H1 (cell line): ENCODE results near the gene TBC1D24. TPM values are rescaled to one million over a fixed set of nuclear protein-coding genes. Genes with fewer than 3 reads are reported as not detected.

ENCODE experiments used
- EGR1 ChIP-seq: IDR thresholded peaks from 2 replicates; pipeline ENCODE4 v1.6.1; 2011; ENCODE audit warnings: low read depth, low read length, borderline replicate concordance
- EP300 ChIP-seq, 2 experiments: IDR thresholded peaks; 1 replicate in 1 of 2; 2 replicates in 1 of 2; pipeline ENCODE4 v1.6.1; 2011 to 2012; ENCODE audit warnings: low read depth in 2 of 2, low read length in 2 of 2, mild to moderate bottlenecking in 2 of 2, borderline replicate concordance in 1 of 2, inconsistent platforms in 1 of 2, moderate library complexity in 1 of 2
- GTF2F1 ChIP-seq: IDR thresholded peaks from 2 replicates; pipeline ENCODE4 v1.6.1; 2012; ENCODE audit warnings: low read depth, low read length, improper control_type of control experiment, borderline replicate concordance
- HDAC2 ChIP-seq, 2 experiments: fragments of 300-600 bp in 1 of 2; sonication (generic) in 1 of 2; IDR thresholded peaks; 2 replicates each; pipeline ENCODE4 v1.6.1; 2011 to 2012; ENCODE audit warnings: low read depth in 2 of 2, low read length in 2 of 2, mild to moderate bottlenecking in 2 of 2, moderate library complexity in 2 of 2, borderline replicate concordance in 1 of 2, inconsistent platforms in 1 of 2
- RNF2 ChIP-seq: fragments of 200-900, 300-1000 bp; sonication (generic); IDR thresholded peaks from 2 replicates; pipeline ENCODE4 v1.7.1; 2016; ENCODE audit warnings: borderline replicate concordance, low read depth, mild to moderate bottlenecking, antibody characterized with exemption, low read length; ENCODE audit not compliant: poor library complexity, severe bottlenecking; ENCODE audit errors: missing control alignments
- RXRA ChIP-seq: IDR thresholded peaks from 2 replicates; pipeline ENCODE4 v1.6.1; 2011; ENCODE audit warnings: low read depth, mild to moderate bottlenecking, low read length, moderate library complexity; ENCODE audit not compliant: insufficient read depth
- ZNF274 ChIP-seq: IDR thresholded peaks from 2 replicates; pipeline ENCODE4 v1.7.0; 2012; ENCODE audit warnings: low read length, borderline replicate concordance; ENCODE audit errors: extremely low read depth
- polyA plus RNA-seq, 7 experiments: library from polyadenylated mRNA; depleted of rRNA in 3 of 7; stranded (reverse) in 5 of 7; unstranded in 2 of 7; fragments of >200 nt in 5 of 7; fragments of 200-250 nt in 2 of 7; gene quantifications; 1 replicate in 5 of 7; 2 replicates in 1 of 7; 4 replicates in 1 of 7; pipeline versions ENCODE4 v1.2.1 to v1.2.3, GENCODE V29; 2011 to 2013; ENCODE audit warnings: missing spikeins in 2 of 7, mixed read lengths in 2 of 7
- total RNA-seq: library from RNA; stranded (reverse); fragmentation: NEBNext Ultra II Directional; extraction: Animal tissue kit (Norgen Biotek cat#: 25700); gene quantifications from 2 replicates; pipeline ENCODE4 v1.2.1, GENCODE V29; 2021
- TF ChIP-seq, protein P1 (sequence below): fragments of 300-600 bp; sonication (generic); IDR thresholded peaks from 2 replicates; pipeline ENCODE4 v1.7.1; 2012; ENCODE audit warnings: low read length, moderate library complexity, mild to moderate bottlenecking, inconsistent platforms; ENCODE audit not compliant: insufficient replicate concordance

The TBC1D24 gene
- total and polyA plus RNA-seq, 2 of the 8 experiments (the other 6 are each of a cell fraction or from before 2014, with no cell fraction given): 8.7 to 21.5 TPM

DNA sequence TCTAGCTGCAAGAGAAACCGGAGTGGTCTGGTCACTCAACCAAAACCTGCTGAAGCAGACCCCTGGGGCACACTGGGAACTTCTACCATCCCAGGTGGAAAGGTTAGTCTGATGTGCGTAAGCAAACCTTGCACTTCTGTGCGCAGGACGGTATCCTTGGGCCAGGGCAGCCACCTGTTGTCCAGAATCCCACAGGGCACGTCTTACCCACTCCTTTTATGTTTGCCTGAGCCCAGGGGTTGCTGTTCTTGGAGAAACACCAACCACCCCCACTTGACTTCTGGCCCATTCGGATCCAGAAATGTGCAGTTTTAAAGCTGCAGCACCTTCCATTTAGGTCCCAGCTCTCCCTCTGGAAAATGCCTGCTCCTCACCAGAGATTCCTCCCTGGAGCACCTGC lies 18.7 kb downstream of the TBC1D24 start (continued):
- TF ChIP-seq, protein P1, sequence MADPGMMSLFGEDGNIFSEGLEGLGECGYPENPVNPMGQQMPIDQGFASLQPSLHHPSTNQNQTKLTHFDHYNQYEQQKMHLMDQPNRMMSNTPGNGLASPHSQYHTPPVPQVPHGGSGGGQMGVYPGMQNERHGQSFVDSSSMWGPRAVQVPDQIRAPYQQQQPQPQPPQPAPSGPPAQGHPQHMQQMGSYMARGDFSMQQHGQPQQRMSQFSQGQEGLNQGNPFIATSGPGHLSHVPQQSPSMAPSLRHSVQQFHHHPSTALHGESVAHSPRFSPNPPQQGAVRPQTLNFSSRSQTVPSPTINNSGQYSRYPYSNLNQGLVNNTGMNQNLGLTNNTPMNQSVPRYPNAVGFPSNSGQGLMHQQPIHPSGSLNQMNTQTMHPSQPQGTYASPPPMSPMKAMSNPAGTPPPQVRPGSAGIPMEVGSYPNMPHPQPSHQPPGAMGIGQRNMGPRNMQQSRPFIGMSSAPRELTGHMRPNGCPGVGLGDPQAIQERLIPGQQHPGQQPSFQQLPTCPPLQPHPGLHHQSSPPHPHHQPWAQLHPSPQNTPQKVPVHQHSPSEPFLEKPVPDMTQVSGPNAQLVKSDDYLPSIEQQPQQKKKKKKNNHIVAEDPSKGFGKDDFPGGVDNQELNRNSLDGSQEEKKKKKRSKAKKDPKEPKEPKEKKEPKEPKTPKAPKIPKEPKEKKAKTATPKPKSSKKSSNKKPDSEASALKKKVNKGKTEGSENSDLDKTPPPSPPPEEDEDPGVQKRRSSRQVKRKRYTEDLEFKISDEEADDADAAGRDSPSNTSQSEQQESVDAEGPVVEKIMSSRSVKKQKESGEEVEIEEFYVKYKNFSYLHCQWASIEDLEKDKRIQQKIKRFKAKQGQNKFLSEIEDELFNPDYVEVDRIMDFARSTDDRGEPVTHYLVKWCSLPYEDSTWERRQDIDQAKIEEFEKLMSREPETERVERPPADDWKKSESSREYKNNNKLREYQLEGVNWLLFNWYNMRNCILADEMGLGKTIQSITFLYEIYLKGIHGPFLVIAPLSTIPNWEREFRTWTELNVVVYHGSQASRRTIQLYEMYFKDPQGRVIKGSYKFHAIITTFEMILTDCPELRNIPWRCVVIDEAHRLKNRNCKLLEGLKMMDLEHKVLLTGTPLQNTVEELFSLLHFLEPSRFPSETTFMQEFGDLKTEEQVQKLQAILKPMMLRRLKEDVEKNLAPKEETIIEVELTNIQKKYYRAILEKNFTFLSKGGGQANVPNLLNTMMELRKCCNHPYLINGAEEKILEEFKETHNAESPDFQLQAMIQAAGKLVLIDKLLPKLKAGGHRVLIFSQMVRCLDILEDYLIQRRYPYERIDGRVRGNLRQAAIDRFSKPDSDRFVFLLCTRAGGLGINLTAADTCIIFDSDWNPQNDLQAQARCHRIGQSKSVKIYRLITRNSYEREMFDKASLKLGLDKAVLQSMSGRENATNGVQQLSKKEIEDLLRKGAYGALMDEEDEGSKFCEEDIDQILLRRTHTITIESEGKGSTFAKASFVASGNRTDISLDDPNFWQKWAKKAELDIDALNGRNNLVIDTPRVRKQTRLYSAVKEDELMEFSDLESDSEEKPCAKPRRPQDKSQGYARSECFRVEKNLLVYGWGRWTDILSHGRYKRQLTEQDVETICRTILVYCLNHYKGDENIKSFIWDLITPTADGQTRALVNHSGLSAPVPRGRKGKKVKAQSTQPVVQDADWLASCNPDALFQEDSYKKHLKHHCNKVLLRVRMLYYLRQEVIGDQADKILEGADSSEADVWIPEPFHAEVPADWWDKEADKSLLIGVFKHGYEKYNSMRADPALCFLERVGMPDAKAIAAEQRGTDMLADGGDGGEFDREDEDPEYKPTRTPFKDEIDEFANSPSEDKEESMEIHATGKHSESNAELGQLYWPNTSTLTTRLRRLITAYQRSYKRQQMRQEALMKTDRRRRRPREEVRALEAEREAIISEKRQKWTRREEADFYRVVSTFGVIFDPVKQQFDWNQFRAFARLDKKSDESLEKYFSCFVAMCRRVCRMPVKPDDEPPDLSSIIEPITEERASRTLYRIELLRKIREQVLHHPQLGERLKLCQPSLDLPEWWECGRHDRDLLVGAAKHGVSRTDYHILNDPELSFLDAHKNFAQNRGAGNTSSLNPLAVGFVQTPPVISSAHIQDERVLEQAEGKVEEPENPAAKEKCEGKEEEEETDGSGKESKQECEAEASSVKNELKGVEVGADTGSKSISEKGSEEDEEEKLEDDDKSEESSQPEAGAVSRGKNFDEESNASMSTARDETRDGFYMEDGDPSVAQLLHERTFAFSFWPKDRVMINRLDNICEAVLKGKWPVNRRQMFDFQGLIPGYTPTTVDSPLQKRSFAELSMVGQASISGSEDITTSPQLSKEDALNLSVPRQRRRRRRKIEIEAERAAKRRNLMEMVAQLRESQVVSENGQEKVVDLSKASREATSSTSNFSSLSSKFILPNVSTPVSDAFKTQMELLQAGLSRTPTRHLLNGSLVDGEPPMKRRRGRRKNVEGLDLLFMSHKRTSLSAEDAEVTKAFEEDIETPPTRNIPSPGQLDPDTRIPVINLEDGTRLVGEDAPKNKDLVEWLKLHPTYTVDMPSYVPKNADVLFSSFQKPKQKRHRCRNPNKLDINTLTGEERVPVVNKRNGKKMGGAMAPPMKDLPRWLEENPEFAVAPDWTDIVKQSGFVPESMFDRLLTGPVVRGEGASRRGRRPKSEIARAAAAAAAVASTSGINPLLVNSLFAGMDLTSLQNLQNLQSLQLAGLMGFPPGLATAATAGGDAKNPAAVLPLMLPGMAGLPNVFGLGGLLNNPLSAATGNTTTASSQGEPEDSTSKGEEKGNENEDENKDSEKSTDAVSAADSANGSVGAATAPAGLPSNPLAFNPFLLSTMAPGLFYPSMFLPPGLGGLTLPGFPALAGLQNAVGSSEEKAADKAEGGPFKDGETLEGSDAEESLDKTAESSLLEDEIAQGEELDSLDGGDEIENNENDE: no peak
- TF ChIP-seq RNF2 (no peak), EP300 (IDR thresholded peaks at IDR 0.05; ENCODE audit: borderline replicate concordance in 1 of 2, low read depth in 2 of 2, low read length in 2 of 2) (no peak), ZNF274 (no peak), RXRA (no peak), GTF2F1 (no peak), HDAC2 (IDR thresholded peaks at IDR 0.05; ENCODE audit: borderline replicate concordance in 1 of 2, low read depth in 2 of 2, low read length in 2 of 2) (no peak), EGR1 (no peak)
